Upper lobe of left lung (tissue), 4 donors: Measurements from ENCODE around the gene CHCHD3.

Experiments used
- POLR2A ChIP-seq, 4 donors: fragments of 450-650 bp; IDR thresholded peaks; one replicate each; pipeline ENCODE4 v1.5.1; 2016 to 2017; ENCODE audit warnings: antibody characterized with exemption in 4 of 4, mild to moderate bottlenecking in 2 of 4
- POLR2AphosphoS5 ChIP-seq, 2 donors: sonication (generic); formaldehyde crosslinking; IDR thresholded peaks; one replicate each; pipeline ENCODE4 v1.5.1; 2017; ENCODE audit warnings: antibody characterized with exemption in 2 of 2
- TF ChIP-seq, protein P1 (sequence below), 6 experiments: fragments of 450-650 bp in 4 of 6; fragments of 200-600 bp in 2 of 6; sonication (generic) in 2 of 6; IDR thresholded peaks; one replicate each; pipeline ENCODE4 v1.5.1; 2016 to 2019; ENCODE audit warnings: antibody characterized with exemption in 6 of 6

DNA sequence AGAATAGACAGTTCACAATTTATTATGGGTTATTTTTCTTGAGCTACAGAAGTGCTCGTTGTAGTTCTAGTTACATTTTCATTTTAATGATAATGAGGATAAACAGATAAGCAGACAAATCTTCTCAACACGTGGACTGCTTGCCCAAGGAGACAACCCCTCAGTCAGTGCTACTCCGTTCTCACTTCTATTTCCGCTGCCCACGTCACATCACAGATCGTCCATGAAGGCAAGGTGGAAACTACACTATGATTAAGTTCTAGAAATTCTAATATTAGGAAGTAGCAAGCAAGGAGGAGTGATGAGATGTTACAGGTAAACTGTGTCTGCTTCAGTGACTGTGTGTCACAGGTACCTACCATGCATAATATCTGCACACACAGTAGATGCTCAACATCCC, 210.5 kb downstream of the CHCHD3 start:
- no peak for TF ChIP-seq POLR2A (IDR thresholded peaks at IDR 0.05)
- TF ChIP-seq, protein P1, sequence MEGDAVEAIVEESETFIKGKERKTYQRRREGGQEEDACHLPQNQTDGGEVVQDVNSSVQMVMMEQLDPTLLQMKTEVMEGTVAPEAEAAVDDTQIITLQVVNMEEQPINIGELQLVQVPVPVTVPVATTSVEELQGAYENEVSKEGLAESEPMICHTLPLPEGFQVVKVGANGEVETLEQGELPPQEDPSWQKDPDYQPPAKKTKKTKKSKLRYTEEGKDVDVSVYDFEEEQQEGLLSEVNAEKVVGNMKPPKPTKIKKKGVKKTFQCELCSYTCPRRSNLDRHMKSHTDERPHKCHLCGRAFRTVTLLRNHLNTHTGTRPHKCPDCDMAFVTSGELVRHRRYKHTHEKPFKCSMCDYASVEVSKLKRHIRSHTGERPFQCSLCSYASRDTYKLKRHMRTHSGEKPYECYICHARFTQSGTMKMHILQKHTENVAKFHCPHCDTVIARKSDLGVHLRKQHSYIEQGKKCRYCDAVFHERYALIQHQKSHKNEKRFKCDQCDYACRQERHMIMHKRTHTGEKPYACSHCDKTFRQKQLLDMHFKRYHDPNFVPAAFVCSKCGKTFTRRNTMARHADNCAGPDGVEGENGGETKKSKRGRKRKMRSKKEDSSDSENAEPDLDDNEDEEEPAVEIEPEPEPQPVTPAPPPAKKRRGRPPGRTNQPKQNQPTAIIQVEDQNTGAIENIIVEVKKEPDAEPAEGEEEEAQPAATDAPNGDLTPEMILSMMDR (IDR thresholded peaks at IDR 0.05) = no peak
- no peak for TF ChIP-seq POLR2AphosphoS5 (IDR thresholded peaks at IDR 0.05)
